Breast epithelium (tissue), 4 donors: ENCODE measurements around the gene INTS4. TPM values are rescaled to one million over a fixed set of nuclear protein-coding genes. Genes with fewer than 3 reads are reported as not detected.
A peak's percentile ranks its signal among the peaks of the same experiment; 100 is the strongest.
"Not testable (repeated sequence)": the region's sequence is repeated elsewhere in the genome, so short reads cannot be mapped to it uniquely, and the experiment has no call there.

Experiments used
- DNase-seq, 2 donors: peaks; one replicate each; pipeline ENCODE4 v3.0.0-alpha.2; 2019; ENCODE audit warnings: low spot score in 2 of 2
- H3K27ac ChIP-seq, 2 donors: fragments of 200-600 bp; sonication (generic) in 1 of 2; one replicate each; pipeline ENCODE4 v1.5.1; 2016 to 2019; ENCODE audit warnings: mild to moderate bottlenecking in 1 of 2
- H3K27me3 ChIP-seq, 2 donors: fragments of 200-600 bp; sonication (generic) in 1 of 2; one replicate each; pipeline versions ENCODE4 v1.5.1 to v1.6.0; 2017 to 2019; ENCODE audit warnings: control low read depth in 1 of 2, mild to moderate bottlenecking in 1 of 2
- H3K36me3 ChIP-seq: fragments of 200-600 bp; one replicate; pipeline ENCODE4 v1.5.1; 2019
- H3K4me1 ChIP-seq, 2 donors: fragments of 200-600 bp; sonication (generic); one replicate each; pipeline ENCODE4 v1.5.1; 2016 to 2019; ENCODE audit warnings: control low read depth in 1 of 2
- H3K4me3 ChIP-seq, 3 donors: fragments of 200-600 bp; sonication (generic); 1 replicate in 2 of 3; 2 replicates in 1 of 3; pipeline ENCODE4 v1.5.1; 2016 to 2019; ENCODE audit warnings: mild to moderate bottlenecking in 3 of 3, moderate library complexity in 2 of 3
- H3K9me3 ChIP-seq, 2 donors: fragments of 200-600 bp; sonication (generic) in 1 of 2; one replicate each; pipeline ENCODE4 v1.5.1; 2016 to 2019; ENCODE audit warnings: control low read depth in 1 of 2
- POLR2A ChIP-seq: fragments of 450-650 bp; IDR thresholded peaks from one replicate; pipeline ENCODE4 v1.6.1; 2016; ENCODE audit warnings: antibody characterized with exemption, mild to moderate bottlenecking, moderate library complexity
- POLR2AphosphoS5 ChIP-seq, 3 donors: sonication (generic); formaldehyde crosslinking; IDR thresholded peaks; one replicate each; pipeline ENCODE4 v1.6.1; 2017; ENCODE audit warnings: antibody characterized with exemption in 3 of 3
- intact Hi-C: fragments of 100-400 bp; cut with DNase I; formaldehyde crosslinking; loops from one replicate; pipeline ENCODE4 v1.15.1; 2023; ENCODE audit warnings: low total_unique reads
- total RNA-seq, 3 donors: library from RNA; depleted of rRNA; stranded (reverse); fragments of >200 nt; gene quantifications; one replicate each; pipeline ENCODE4 v1.1.0, GENCODE V29; 2016
- TF ChIP-seq, protein P1 (sequence below), 3 donors: fragments of 450-650 bp; IDR thresholded peaks; one replicate each; pipeline ENCODE4 v1.5.1; 2016 to 2017; ENCODE audit warnings: antibody characterized with exemption in 3 of 3, mild to moderate bottlenecking in 3 of 3, moderate library complexity in 3 of 3

The INTS4 gene, protein sequence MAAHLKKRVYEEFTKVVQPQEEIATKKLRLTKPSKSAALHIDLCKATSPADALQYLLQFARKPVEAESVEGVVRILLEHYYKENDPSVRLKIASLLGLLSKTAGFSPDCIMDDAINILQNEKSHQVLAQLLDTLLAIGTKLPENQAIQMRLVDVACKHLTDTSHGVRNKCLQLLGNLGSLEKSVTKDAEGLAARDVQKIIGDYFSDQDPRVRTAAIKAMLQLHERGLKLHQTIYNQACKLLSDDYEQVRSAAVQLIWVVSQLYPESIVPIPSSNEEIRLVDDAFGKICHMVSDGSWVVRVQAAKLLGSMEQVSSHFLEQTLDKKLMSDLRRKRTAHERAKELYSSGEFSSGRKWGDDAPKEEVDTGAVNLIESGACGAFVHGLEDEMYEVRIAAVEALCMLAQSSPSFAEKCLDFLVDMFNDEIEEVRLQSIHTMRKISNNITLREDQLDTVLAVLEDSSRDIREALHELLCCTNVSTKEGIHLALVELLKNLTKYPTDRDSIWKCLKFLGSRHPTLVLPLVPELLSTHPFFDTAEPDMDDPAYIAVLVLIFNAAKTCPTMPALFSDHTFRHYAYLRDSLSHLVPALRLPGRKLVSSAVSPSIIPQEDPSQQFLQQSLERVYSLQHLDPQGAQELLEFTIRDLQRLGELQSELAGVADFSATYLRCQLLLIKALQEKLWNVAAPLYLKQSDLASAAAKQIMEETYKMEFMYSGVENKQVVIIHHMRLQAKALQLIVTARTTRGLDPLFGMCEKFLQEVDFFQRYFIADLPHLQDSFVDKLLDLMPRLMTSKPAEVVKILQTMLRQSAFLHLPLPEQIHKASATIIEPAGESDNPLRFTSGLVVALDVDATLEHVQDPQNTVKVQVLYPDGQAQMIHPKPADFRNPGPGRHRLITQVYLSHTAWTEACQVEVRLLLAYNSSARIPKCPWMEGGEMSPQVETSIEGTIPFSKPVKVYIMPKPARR
- 10 to 100 TPM; 34.6 to 58.4 (median 47.5) TPM for total RNA-seq

- intact Hi-C loops: no loop called here
- Histone ChIP-seq H3K4me3 (peak within 1 kb of the TSS; percentile 55 to 63 (median 62)), H3K27me3 (no peaks in the 10 kb centered on the region), H3K36me3 (no peaks in the 10 kb centered on the region), H3K27ac (peak within 1 kb of the TSS; percentile 66 to 86), H3K9me3 (no peaks in the 10 kb centered on the region), H3K4me1 (peaks cover 0 to 10% of the 10 kb centered on the region in 2 donors)
- peak; percentile 98 to 99 for DNase-seq
- TF ChIP-seq, protein P1, sequence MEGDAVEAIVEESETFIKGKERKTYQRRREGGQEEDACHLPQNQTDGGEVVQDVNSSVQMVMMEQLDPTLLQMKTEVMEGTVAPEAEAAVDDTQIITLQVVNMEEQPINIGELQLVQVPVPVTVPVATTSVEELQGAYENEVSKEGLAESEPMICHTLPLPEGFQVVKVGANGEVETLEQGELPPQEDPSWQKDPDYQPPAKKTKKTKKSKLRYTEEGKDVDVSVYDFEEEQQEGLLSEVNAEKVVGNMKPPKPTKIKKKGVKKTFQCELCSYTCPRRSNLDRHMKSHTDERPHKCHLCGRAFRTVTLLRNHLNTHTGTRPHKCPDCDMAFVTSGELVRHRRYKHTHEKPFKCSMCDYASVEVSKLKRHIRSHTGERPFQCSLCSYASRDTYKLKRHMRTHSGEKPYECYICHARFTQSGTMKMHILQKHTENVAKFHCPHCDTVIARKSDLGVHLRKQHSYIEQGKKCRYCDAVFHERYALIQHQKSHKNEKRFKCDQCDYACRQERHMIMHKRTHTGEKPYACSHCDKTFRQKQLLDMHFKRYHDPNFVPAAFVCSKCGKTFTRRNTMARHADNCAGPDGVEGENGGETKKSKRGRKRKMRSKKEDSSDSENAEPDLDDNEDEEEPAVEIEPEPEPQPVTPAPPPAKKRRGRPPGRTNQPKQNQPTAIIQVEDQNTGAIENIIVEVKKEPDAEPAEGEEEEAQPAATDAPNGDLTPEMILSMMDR (IDR thresholded peaks at IDR 0.05): no peak
- TF ChIP-seq POLR2AphosphoS5 (IDR thresholded peaks at IDR 0.05): peak; percentile 70 to 86 (median 80)
Measured at GRCh38 chr11:77994434-77995362, at the start of gene INTS4. TSS of gene INTS4 (minus strand) at chr11:77994668. CDS start at chr11:77994643, 25 bp downstream.

DNA sequence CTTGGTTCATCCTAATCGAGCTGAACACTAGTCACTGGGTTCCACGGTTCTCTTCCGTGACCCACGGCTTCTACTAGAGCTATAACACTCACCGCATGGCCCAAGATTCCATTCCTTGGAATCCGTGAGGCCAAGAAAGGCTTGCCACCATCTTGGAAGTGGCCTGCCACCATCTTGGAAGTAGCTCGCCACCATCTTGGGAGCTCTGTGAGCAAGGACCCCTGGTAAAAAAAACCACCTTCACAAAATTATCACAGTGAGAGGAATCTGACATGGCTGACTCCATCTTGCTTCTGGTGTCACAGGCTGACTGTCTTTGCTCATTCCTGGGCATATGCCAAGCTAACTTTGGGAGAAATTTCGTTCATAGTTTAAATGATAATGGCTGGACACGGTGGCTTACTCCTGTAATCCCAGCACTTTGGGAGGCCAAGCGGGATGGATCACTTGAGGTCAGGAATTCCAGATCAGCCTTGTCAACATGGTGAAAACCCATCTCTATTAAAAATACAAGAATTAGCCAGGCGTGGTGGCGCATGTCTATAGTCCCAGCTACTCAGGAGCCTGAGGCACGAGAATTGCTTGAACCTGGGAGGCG is 47.5 kb upstream of the INTS4 start:
- Histone ChIP-seq H3K4me1 (peaks cover 3 to 18% of the 10 kb centered on the region in 2 donors), H3K36me3 (no peaks in the 10 kb centered on the region), H3K9me3 (no peaks in the 10 kb centered on the region), H3K27ac (peak overlapping the region in 1 of 2 donors; percentile 25), H3K27me3 (no peaks in the 10 kb centered on the region), H3K4me3 (no peak overlapping the region)
- no peak for DNase-seq
- intact Hi-C loops: no loop called here
- TF ChIP-seq POLR2A (no peak), POLR2AphosphoS5 (IDR thresholded peaks at IDR 0.05) (no peak)
- TF ChIP-seq, protein P1 (IDR thresholded peaks at IDR 0.05): no peak

DNA sequence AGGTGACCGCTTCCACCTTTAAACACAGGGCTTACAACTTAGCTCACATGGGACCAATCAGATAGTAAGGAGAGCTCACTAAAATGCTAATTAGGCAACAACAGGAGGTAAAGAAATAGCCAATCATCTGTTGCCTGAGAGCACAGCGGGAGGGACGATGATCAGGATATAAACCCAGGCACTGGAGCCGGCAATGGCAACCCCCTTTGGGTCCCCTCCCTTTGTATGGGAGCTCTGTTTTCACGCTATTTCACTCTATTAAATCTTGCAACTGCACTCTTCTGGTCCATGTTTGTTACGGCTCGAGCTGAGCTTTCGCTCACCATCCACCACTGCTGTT is 46.9 kb upstream of the INTS4 start:
- intact Hi-C loops, H3K27me3 ChIP-seq, DNase-seq, H3K9me3 ChIP-seq, H3K4me3 ChIP-seq, H3K36me3 ChIP-seq: not testable (repeated sequence)
- H3K4me1 ChIP-seq: peaks cover 3 to 18% of the 10 kb centered on the region in 2 donors
- H3K27ac ChIP-seq: peak overlapping the region; percentile 73 to 83

- H3K27ac ChIP-seq: peak overlapping the region; percentile 73 to 83
- intact Hi-C loops: no loop called here
- no peak for TF ChIP-seq POLR2A
- TF ChIP-seq, protein P1 (IDR thresholded peaks at IDR 0.05): no peak
- no peak for TF ChIP-seq POLR2AphosphoS5 (IDR thresholded peaks at IDR 0.05)
- no peaks in the 10 kb centered on the region for H3K9me3 ChIP-seq
- H3K4me3 ChIP-seq: no peak overlapping the region
- H3K4me1 ChIP-seq: peaks cover 2 to 18% of the 10 kb centered on the region in 2 donors
- no peak for DNase-seq
- no peaks in the 10 kb centered on the region for H3K36me3 ChIP-seq
- H3K27me3 ChIP-seq: no peaks in the 10 kb centered on the region
Measured at GRCh38 chr11:78040691-78041379, 46.4 kb upstream of the INTS4 start.
